ENCODE measurements around the gene DGKZ. TPM values are rescaled to one million over a fixed set of nuclear protein-coding genes. Genes with fewer than 3 reads are reported as not detected.

DGKZ gene
- total and polyA plus RNA-seq, 2 of the 13 experiments (the other 11 are each of a cell fraction or from before 2014, with no cell fraction given): 15.8 to 20.7 TPM

- TF ChIP-seq ETV5 (CRISPR knock-in tag; IDR thresholded peaks at IDR 0.05; ENCODE audit: borderline replicate concordance) (peak; percentile 77; the same call in 1 of the 2 replicates), ZMYM2 (CRISPR knock-in tag; IDR thresholded peaks at IDR 0.05) (peak; percentile 56), DR1 (CRISPR knock-in tag; IDR thresholded peaks at IDR 0.05) (peak; percentile 32; the same call in 1 of the 2 replicates), ZNF891 (CRISPR knock-in tag; IDR thresholded peaks at IDR 0.05) (peak; percentile 99), ZZZ3 (CRISPR knock-in tag; IDR thresholded peaks at IDR 0.05; ENCODE audit: borderline replicate concordance) (no peak), ZNF556 (CRISPR knock-in tag; IDR thresholded peaks at IDR 0.05; ENCODE audit: borderline replicate concordance) (no peak), GABPB1 (CRISPR knock-in tag; IDR thresholded peaks at IDR 0.05) (peak; percentile 84), SOX6 (IDR thresholded peaks at IDR 0.05) (no peak), SOX6 (CRISPR knock-in tag; IDR thresholded peaks at IDR 0.05) (peak; percentile 73), ONECUT2 (CRISPR knock-in tag; IDR thresholded peaks at IDR 0.05) (peak; percentile 83), KDM2A (CRISPR knock-in tag; IDR thresholded peaks at IDR 0.05; ENCODE audit: borderline replicate concordance, low read depth) (peak; percentile 98), ZNF614 (CRISPR knock-in tag; IDR thresholded peaks at IDR 0.05; ENCODE audit: borderline replicate concordance) (peak; percentile 85; the same call in 1 of the 2 replicates), SALL1 (CRISPR knock-in tag; IDR thresholded peaks at IDR 0.05) (peak; percentile 99), RELA (CRISPR knock-in tag; IDR thresholded peaks at IDR 0.05) (peak; percentile 78), NR2F2 (IDR thresholded peaks at IDR 0.05; ENCODE audit: borderline replicate concordance, low read depth) (no peak), ZNF160 (CRISPR knock-in tag; IDR thresholded peaks at IDR 0.05) (peak; percentile 96)
- TF ChIP-seq, protein P1, sequence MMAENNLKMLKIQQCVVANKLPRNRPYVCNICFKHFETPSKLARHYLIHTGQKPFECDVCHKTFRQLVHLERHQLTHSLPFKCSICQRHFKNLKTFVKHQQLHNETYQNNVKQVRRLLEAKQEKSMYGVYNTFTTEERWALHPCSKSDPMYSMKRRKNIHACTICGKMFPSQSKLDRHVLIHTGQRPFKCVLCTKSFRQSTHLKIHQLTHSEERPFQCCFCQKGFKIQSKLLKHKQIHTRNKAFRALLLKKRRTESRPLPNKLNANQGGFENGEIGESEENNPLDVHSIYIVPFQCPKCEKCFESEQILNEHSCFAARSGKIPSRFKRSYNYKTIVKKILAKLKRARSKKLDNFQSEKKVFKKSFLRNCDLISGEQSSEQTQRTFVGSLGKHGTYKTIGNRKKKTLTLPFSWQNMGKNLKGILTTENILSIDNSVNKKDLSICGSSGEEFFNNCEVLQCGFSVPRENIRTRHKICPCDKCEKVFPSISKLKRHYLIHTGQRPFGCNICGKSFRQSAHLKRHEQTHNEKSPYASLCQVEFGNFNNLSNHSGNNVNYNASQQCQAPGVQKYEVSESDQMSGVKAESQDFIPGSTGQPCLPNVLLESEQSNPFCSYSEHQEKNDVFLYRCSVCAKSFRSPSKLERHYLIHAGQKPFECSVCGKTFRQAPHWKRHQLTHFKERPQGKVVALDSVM (CRISPR knock-in tag; IDR thresholded peaks at IDR 0.05): peak; percentile 87
- TF ChIP-seq, protein P2, sequence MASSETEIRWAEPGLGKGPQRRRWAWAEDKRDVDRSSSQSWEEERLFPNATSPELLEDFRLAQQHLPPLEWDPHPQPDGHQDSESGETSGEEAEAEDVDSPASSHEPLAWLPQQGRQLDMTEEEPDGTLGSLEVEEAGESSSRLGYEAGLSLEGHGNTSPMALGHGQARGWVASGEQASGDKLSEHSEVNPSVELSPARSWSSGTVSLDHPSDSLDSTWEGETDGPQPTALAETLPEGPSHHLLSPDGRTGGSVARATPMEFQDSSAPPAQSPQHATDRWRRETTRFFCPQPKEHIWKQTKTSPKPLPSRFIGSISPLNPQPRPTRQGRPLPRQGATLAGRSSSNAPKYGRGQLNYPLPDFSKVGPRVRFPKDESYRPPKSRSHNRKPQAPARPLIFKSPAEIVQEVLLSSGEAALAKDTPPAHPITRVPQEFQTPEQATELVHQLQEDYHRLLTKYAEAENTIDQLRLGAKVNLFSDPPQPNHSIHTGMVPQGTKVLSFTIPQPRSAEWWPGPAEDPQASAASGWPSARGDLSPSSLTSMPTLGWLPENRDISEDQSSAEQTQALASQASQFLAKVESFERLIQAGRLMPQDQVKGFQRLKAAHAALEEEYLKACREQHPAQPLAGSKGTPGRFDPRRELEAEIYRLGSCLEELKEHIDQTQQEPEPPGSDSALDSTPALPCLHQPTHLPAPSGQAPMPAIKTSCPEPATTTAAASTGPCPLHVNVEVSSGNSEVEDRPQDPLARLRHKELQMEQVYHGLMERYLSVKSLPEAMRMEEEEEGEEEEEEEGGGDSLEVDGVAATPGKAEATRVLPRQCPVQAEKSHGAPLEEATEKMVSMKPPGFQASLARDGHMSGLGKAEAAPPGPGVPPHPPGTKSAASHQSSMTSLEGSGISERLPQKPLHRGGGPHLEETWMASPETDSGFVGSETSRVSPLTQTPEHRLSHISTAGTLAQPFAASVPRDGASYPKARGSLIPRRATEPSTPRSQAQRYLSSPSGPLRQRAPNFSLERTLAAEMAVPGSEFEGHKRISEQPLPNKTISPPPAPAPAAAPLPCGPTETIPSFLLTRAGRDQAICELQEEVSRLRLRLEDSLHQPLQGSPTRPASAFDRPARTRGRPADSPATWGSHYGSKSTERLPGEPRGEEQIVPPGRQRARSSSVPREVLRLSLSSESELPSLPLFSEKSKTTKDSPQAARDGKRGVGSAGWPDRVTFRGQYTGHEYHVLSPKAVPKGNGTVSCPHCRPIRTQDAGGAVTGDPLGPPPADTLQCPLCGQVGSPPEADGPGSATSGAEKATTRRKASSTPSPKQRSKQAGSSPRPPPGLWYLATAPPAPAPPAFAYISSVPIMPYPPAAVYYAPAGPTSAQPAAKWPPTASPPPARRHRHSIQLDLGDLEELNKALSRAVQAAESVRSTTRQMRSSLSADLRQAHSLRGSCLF (CRISPR knock-in tag; IDR thresholded peaks at IDR 0.05; ENCODE audit: borderline replicate concordance): peak; percentile 97
- TF ChIP-seq, protein P3, sequence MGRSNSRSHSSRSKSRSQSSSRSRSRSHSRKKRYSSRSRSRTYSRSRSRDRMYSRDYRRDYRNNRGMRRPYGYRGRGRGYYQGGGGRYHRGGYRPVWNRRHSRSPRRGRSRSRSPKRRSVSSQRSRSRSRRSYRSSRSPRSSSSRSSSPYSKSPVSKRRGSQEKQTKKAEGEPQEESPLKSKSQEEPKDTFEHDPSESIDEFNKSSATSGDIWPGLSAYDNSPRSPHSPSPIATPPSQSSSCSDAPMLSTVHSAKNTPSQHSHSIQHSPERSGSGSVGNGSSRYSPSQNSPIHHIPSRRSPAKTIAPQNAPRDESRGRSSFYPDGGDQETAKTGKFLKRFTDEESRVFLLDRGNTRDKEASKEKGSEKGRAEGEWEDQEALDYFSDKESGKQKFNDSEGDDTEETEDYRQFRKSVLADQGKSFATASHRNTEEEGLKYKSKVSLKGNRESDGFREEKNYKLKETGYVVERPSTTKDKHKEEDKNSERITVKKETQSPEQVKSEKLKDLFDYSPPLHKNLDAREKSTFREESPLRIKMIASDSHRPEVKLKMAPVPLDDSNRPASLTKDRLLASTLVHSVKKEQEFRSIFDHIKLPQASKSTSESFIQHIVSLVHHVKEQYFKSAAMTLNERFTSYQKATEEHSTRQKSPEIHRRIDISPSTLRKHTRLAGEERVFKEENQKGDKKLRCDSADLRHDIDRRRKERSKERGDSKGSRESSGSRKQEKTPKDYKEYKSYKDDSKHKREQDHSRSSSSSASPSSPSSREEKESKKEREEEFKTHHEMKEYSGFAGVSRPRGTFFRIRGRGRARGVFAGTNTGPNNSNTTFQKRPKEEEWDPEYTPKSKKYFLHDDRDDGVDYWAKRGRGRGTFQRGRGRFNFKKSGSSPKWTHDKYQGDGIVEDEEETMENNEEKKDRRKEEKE (IDR thresholded peaks at IDR 0.05): no peak
These were observed 45.4 kb downstream of the DGKZ start (continued) for GRCh38 chr11:46392421-46393230.

Data from HepG2 (cell line).